ENCODE data around the gene CENPW. TPM values are rescaled to one million over a fixed set of nuclear protein-coding genes. Genes with fewer than 3 reads are reported as not detected.
A peak's percentile ranks its signal among the peaks of the same experiment; 100 is the strongest.

CENPW gene
- polyA plus RNA-seq, 2 of the 4 experiments (the other 2 are of a cell fraction) = 28.2 to 34.5 TPM

DNA sequence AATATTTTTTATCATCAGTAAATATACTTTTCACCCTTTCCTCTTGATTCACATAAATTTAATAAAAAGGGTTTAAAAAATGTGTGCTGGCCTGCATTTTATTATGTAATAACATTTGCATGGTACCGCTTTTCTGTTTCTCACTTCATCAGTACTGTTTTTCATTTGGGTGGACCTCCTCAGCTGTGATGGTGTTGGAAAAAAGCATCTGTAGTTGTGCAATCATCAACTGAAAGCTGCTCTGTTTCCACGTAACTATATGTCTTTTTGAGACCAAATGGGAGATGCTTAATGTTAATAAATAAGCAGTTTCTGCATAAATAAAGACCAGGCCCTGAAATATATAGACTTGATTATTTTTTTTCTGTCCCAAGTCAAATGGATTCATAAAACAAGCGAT, 31.6 kb upstream of the CENPW start:
- FAIRE-seq (no peak), ATAC-seq (no peak), DNase-seq (ENCODE audit: low read depth in 1 of 2, low spot score in 1 of 2) (no peak)
- H3K4me3 ChIP-seq = no peak overlapping the region
- no peak overlapping the region for H3K27ac ChIP-seq
- WGBS (ENCODE audit: missing lambda C conversion rate) = 78% methylated on average over 3 of the region's 3 CpGs
- H3K9me3 ChIP-seq = no peaks in the 10 kb centered on the region
- no peaks in the 10 kb centered on the region for H3K4me1 ChIP-seq
- no peak overlapping the region for H3K4me2 ChIP-seq
- POLR2A ChIA-PET = no interaction called here
- TF ChIP-seq HDAC2 (IDR thresholded peaks at IDR 0.05) = no peak
- TF ChIP-seq KDM1A (IDR thresholded peaks at IDR 0.05; ENCODE audit: low read depth) = no peak
- no peak for TF ChIP-seq RNF2 (IDR thresholded peaks at IDR 0.05; ENCODE audit: borderline replicate concordance, low read depth)
- TF ChIP-seq, protein P1, sequence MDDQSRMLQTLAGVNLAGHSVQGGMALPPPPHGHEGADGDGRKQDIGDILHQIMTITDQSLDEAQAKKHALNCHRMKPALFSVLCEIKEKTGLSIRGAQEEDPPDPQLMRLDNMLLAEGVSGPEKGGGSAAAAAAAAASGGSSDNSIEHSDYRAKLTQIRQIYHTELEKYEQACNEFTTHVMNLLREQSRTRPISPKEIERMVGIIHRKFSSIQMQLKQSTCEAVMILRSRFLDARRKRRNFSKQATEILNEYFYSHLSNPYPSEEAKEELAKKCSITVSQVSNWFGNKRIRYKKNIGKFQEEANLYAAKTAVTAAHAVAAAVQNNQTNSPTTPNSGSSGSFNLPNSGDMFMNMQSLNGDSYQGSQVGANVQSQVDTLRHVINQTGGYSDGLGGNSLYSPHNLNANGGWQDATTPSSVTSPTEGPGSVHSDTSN (IDR thresholded peaks at IDR 0.05) = no peak
- TF ChIP-seq ZC3H11A (IDR thresholded peaks at IDR 0.05) = no peak
- TF ChIP-seq TP53 (CRISPR knock-in tag; IDR thresholded peaks at IDR 0.05) = no peak
- TF ChIP-seq TFCP2L1 (CRISPR knock-in tag; IDR thresholded peaks at IDR 0.05) = no peak
- TF ChIP-seq JUN (IDR thresholded peaks at IDR 0.05) = no peak
- TF ChIP-seq MAX (IDR thresholded peaks at IDR 0.05) = no peak
- no peak for TF ChIP-seq FOXS1 (CRISPR knock-in tag; IDR thresholded peaks at IDR 0.05)
- TF ChIP-seq JUNB (IDR thresholded peaks at IDR 0.05) = no peak
- no peak for TF ChIP-seq CEBPB (IDR thresholded peaks at IDR 0.05)
- no peak for TF ChIP-seq NPAS2 (CRISPR knock-in tag; IDR thresholded peaks at IDR 0.05; ENCODE audit: borderline replicate concordance)
- TF ChIP-seq MYC (IDR thresholded peaks at IDR 0.05; ENCODE audit: borderline replicate concordance, low read length) = no peak
- TF ChIP-seq CBX2 (IDR thresholded peaks at IDR 0.05; ENCODE audit: borderline replicate concordance, low read depth) = no peak
- no peak for TF ChIP-seq FOSB (CRISPR knock-in tag; IDR thresholded peaks at IDR 0.05)
- TF ChIP-seq EP300 (IDR thresholded peaks at IDR 0.05) = no peak
- TF ChIP-seq POLR2A (IDR thresholded peaks at IDR 0.05; ENCODE audit: low read length) = no peak
- TF ChIP-seq EHF (CRISPR knock-in tag; IDR thresholded peaks at IDR 0.05) = no peak
- CTCF ChIA-PET = interaction anchor here (1.1 kb wide), 1 partner anchor 219 kb away, joined by 3 read pairs; no protein-coding TSS in a partner anchor

DNA sequence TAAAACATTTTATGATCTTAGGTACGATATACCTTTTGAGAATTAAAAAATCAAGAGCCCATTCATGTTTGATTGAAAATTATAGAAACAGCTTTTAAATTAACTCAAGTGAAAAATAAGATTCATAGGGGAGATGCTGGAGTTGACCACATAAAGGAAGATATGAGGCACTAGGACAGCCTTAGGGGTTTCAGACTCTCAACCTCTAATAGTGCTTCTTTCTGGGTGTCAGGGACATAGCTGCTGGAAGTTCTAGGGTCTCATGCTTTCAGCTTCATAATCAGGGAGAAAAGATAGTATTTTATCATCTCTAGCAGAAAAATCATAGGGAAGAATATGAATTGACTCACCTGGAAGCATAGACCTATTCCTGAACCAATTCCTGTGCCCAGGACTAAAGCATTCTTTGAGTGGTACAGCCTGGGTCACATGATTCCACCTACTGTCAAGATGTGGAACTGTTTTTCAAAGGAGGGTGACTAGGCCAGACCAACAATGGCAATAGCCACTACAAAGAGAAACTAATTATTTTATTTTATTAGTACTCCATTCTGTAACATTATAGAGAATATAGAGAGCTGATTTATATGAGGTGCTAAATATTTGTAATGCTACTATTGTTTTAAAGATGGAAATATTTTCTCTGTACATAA, 27.8 kb upstream of the CENPW start:
- FAIRE-seq (no peak), ATAC-seq (peak in 1 of 2 experiments; percentile 82; a peak in 3 of 6 replicates), DNase-seq (ENCODE audit: low read depth in 1 of 2, low spot score in 1 of 2) (peak; percentile 7 to 15)
- 89% methylated on average over 1 of the region's 1 CpG for WGBS (ENCODE audit: missing lambda C conversion rate)
- no peak overlapping the region for H3K4me3 ChIP-seq
- ChIA-PET CTCF (interaction anchor here (0.9 kb wide), 1 partner anchor 275 kb away, joined by 3 read pairs; no protein-coding TSS in a partner anchor), POLR2A (no interaction called here)
- no peak overlapping the region for H3K4me2 ChIP-seq
- TF ChIP-seq CEBPB (IDR thresholded peaks at IDR 0.05) (no peak), GATA3 (IDR thresholded peaks at IDR 0.05; ENCODE audit: borderline replicate concordance) (no peak), RARB (CRISPR knock-in tag; IDR thresholded peaks at IDR 0.05) (no peak), POLR2A (IDR thresholded peaks at IDR 0.05; ENCODE audit: low read length) (no peak), CHD4 (IDR thresholded peaks at IDR 0.05; ENCODE audit: borderline replicate concordance) (no peak), RAD21 (conservative IDR thresholded peaks at IDR 0.05 in 1 of 2, IDR thresholded peaks at IDR 0.05 in 1 of 2) (peak in 1 of 2 experiments; percentile 25; a peak in 1 of 5 replicates), SREBF2 (IDR thresholded peaks at IDR 0.05) (no peak), CHD2 (IDR thresholded peaks at IDR 0.05; ENCODE audit: low read length, partially characterized antibody) (no peak), MAX (IDR thresholded peaks at IDR 0.05) (no peak), FOXS1 (CRISPR knock-in tag; IDR thresholded peaks at IDR 0.05) (no peak), HOXA7 (CRISPR knock-in tag; IDR thresholded peaks at IDR 0.05) (no peak), HEYL (CRISPR knock-in tag; IDR thresholded peaks at IDR 0.05) (no peak)
- TF ChIP-seq, protein P2, sequence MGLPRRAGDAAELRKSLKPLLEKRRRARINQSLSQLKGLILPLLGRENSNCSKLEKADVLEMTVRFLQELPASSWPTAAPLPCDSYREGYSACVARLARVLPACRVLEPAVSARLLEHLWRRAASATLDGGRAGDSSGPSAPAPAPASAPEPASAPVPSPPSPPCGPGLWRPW (IDR thresholded peaks at IDR 0.05) = no peak
- TF ChIP-seq, protein P1 (IDR thresholded peaks at IDR 0.05) = no peak
- TF ChIP-seq, protein P3, sequence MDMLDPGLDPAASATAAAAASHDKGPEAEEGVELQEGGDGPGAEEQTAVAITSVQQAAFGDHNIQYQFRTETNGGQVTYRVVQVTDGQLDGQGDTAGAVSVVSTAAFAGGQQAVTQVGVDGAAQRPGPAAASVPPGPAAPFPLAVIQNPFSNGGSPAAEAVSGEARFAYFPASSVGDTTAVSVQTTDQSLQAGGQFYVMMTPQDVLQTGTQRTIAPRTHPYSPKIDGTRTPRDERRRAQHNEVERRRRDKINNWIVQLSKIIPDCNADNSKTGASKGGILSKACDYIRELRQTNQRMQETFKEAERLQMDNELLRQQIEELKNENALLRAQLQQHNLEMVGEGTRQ (IDR thresholded peaks at IDR 0.05) = peak; percentile 20; the same call in 1 of the 2 replicates
- no peak overlapping the region for H3K27ac ChIP-seq
- no peaks in the 10 kb centered on the region for H3K4me1 ChIP-seq
- no peaks in the 10 kb centered on the region for H3K9me3 ChIP-seq
